CD4-positive, alpha-beta T cell (primary cell): ENCODE results near the gene ATAD2B. TPM values are rescaled to one million over a fixed set of nuclear protein-coding genes. Genes with fewer than 3 reads are reported as not detected.

Source experiments
- ATAC-seq: fragments of 200-7000 bp; cut with Tn5 transposase; one replicate; pipeline ENCODE4 v1.10.0; 2022; ENCODE audit warnings: mild to moderate bottlenecking; ENCODE audit not compliant: poor library complexity
- CTCF ChIA-PET: fragments of 350-600 bp; sonication (Branson Sonifier 250); formaldehyde crosslinking; loops from one replicate; lab custom pipeline; 2021; ENCODE audit warnings: antibody characterized with exemption, inconsistent platforms; lab: Charles Lee
- POLR2A ChIA-PET: fragments of 350-600 bp; sonication (Branson Sonifier 250); formaldehyde crosslinking; loops from one replicate; lab custom pipeline; 2021; ENCODE audit warnings: antibody characterized with exemption, inconsistent platforms; lab: Charles Lee
- DNase-seq, 14 experiments: peaks; one replicate each; pipeline ENCODE4 v3.0.0-alpha.2; 2013 to 2020; ENCODE audit warnings: mixed read lengths in 2 of 14
- H3K27ac ChIP-seq, 2 donors: one replicate each; pipeline versions ENCODE4 v1.5.1 to v1.7.0; 2013; ENCODE audit warnings: low read length in 2 of 2, low read depth in 1 of 2, mild to moderate bottlenecking in 1 of 2
- H3K27me3 ChIP-seq, 2 experiments: 1 replicate in 1 of 2; 2 replicates in 1 of 2; pipeline versions ENCODE4 v1.6.1 to v1.7.0; 2013; ENCODE audit warnings: low read length in 2 of 2, control low read depth in 1 of 2, mild to moderate bottlenecking in 1 of 2, moderate library complexity in 1 of 2; ENCODE audit not compliant: insufficient read depth in 2 of 2, control insufficient read depth in 1 of 2
- H3K36me3 ChIP-seq: one replicate; pipeline ENCODE4 v1.6.1; 2013; ENCODE audit warnings: low read length, control low read depth; ENCODE audit not compliant: insufficient read depth
- H3K4me1 ChIP-seq: one replicate; pipeline ENCODE4 v1.6.1; 2013; ENCODE audit warnings: low read length, control low read depth; ENCODE audit not compliant: insufficient read depth
- H3K4me3 ChIP-seq: one replicate; pipeline ENCODE4 v1.5.1; 2013; ENCODE audit warnings: mild to moderate bottlenecking, low read length, moderate library complexity
- H3K9me3 ChIP-seq, 2 experiments: 1 replicate in 1 of 2; 2 replicates in 1 of 2; pipeline versions ENCODE4 v1.6.1 to v1.7.0; 2013; ENCODE audit warnings: low read length in 2 of 2, mild to moderate bottlenecking in 2 of 2, control low read depth in 1 of 2, moderate library complexity in 1 of 2; ENCODE audit not compliant: control insufficient read depth in 1 of 2, insufficient read depth in 1 of 2
- H3K27ac Mint-ChIP-seq: one replicate; pipeline ENCODE4 v1.8.0; 2020; ENCODE audit warnings: mixed read lengths
- H3K27me3 Mint-ChIP-seq: one replicate; pipeline ENCODE4 v1.8.0; 2021; ENCODE audit warnings: mixed read lengths
- H3K36me3 Mint-ChIP-seq: one replicate; pipeline ENCODE4 v1.8.0; 2021; ENCODE audit warnings: low read depth, mixed read lengths
- H3K4me1 Mint-ChIP-seq: one replicate; pipeline ENCODE4 v1.8.0; 2021; ENCODE audit warnings: low read depth, mixed read lengths
- H3K4me3 Mint-ChIP-seq: one replicate; pipeline ENCODE4 v1.8.0; 2020; ENCODE audit warnings: mild to moderate bottlenecking, mixed read lengths
- H3K9me3 Mint-ChIP-seq: one replicate; pipeline ENCODE4 v1.8.0; 2020; ENCODE audit warnings: mixed read lengths
- CTCF ChIP-seq: fragments of 200-600 bp; IDR thresholded peaks from one replicate; pipeline ENCODE4 v1.8.0; 2022; ENCODE audit warnings: antibody characterized with exemption, mild to moderate bottlenecking
- intact Hi-C, 2 experiments: fragments of 100-400 bp; cut with DNase I in 1 of 2; cut with micrococcal nuclease in 1 of 2; formaldehyde crosslinking; loops; one replicate each; pipeline versions ENCODE4 v1.15.1 to v1.9.0; 2023 to 2025; cut with DNase I, micrococcal nuclease
- total RNA-seq, 174 experiments: library from RNA in 2 of 174; stranded (reverse) in 2 of 174; gene quantifications; one replicate each; pipeline ENCODE4 v1.2.3 and lab custom pipeline; 2021 to 2026

Gene ATAD2B
- total RNA-seq, 2 experiments from 2014 or later = 30.7 to 35.4 TPM

- H3K4me1 Mint-ChIP-seq = no peaks in the 10 kb centered on the region
- DNase-seq (no peak), ATAC-seq (no peak)
- Histone ChIP-seq H3K27me3 (no peaks in the 10 kb centered on the region), H3K36me3 (peaks cover 16% of the 10 kb centered on the region), H3K27ac (no peak overlapping the region), H3K4me1 (no peaks in the 10 kb centered on the region), H3K9me3 (no peaks in the 10 kb centered on the region), H3K4me3 (no peak overlapping the region)
- POLR2A ChIA-PET = no interaction called here
- CTCF ChIA-PET = no interaction called here
- H3K36me3 Mint-ChIP-seq = peaks cover 62% of the 10 kb centered on the region
- no peak overlapping the region for H3K4me3 Mint-ChIP-seq
- no peaks in the 10 kb centered on the region for H3K27me3 Mint-ChIP-seq
- intact Hi-C loops = no loop called here
- H3K9me3 Mint-ChIP-seq = no peaks in the 10 kb centered on the region
- no peak overlapping the region for H3K27ac Mint-ChIP-seq
- TF ChIP-seq CTCF = no peak
Observed at GRCh38 chr2:23712756-23713151, 214.2 kb downstream of the ATAD2B start.

GRCh38 chr2:23711979-23712755, 214.8 kb downstream of the ATAD2B start:
- ChIA-PET POLR2A (no interaction called here), CTCF (no interaction called here)
- no peaks in the 10 kb centered on the region for H3K27me3 ChIP-seq
- H3K4me3 Mint-ChIP-seq = no peak overlapping the region
- H3K9me3 Mint-ChIP-seq = no peaks in the 10 kb centered on the region
- no peak for ATAC-seq
- intact Hi-C loops = no loop called here
- no peak for TF ChIP-seq CTCF
- H3K36me3 Mint-ChIP-seq = peaks cover 62% of the 10 kb centered on the region
- H3K4me1 Mint-ChIP-seq = no peaks in the 10 kb centered on the region
- peaks cover 17% of the 10 kb centered on the region for H3K36me3 ChIP-seq
- no peaks in the 10 kb centered on the region for H3K27me3 Mint-ChIP-seq
- no peak overlapping the region for H3K4me3 ChIP-seq
- no peaks in the 10 kb centered on the region for H3K4me1 ChIP-seq
- no peaks in the 10 kb centered on the region for H3K9me3 ChIP-seq
- DNase-seq = no peak
- H3K27ac ChIP-seq = no peak overlapping the region
- no peak overlapping the region for H3K27ac Mint-ChIP-seq

- H3K27me3 Mint-ChIP-seq = no peaks in the 10 kb centered on the region
- H3K4me1 Mint-ChIP-seq = no peaks in the 10 kb centered on the region
- intact Hi-C loops = no loop called here
- H3K36me3 ChIP-seq = peaks cover 13% of the 10 kb centered on the region
- H3K9me3 ChIP-seq = no peaks in the 10 kb centered on the region
- no peaks in the 10 kb centered on the region for H3K27me3 ChIP-seq
- TF ChIP-seq CTCF = no peak
- ChIA-PET POLR2A (no interaction called here), CTCF (no interaction called here)
- ATAC-seq (no peak), DNase-seq (no peak)
- no peak overlapping the region for H3K27ac ChIP-seq
- H3K4me3 Mint-ChIP-seq = no peak overlapping the region
- H3K9me3 Mint-ChIP-seq = no peaks in the 10 kb centered on the region
- H3K27ac Mint-ChIP-seq = no peak overlapping the region
- H3K4me3 ChIP-seq = no peak overlapping the region
- peaks cover 66% of the 10 kb centered on the region for H3K36me3 Mint-ChIP-seq
- H3K4me1 ChIP-seq = no peaks in the 10 kb centered on the region
Observed at GRCh38 chr2:23709311-23709710, 217.6 kb downstream of the ATAD2B start.
